Endothelial cell of umbilical vein (primary cell): Measurements from ENCODE around the gene MYLK. TPM values are rescaled to one million over a fixed set of nuclear protein-coding genes. Genes with fewer than 3 reads are reported as not detected.

ENCODE experiments used
- BruUV-seq: library from RNA; stranded (reverse); fragments of 400-500 nt; replicated peaks from 2 replicates; lab custom pipeline; 2021; lab: Mats Ljungman, UMichigan
- CTCF ChIA-PET: fragments of 300-600, 350-600 bp; sonication (Branson Sonifier 250); formaldehyde crosslinking; loops from one replicate; lab custom pipeline; 2021; ENCODE audit warnings: antibody characterized with exemption, inconsistent platforms; lab: Charles Lee
- POLR2A ChIA-PET: fragments of 300-600, 350-600 bp; sonication (Branson Sonifier 250); formaldehyde crosslinking; loops from one replicate; lab custom pipeline; 2021; ENCODE audit warnings: antibody characterized with exemption, inconsistent platforms; lab: Charles Lee
- DNase-seq: peaks from one replicate; pipeline ENCODE4 v3.0.0-alpha.2; 2011; ENCODE audit warnings: low read depth, low spot score
- FAIRE-seq: peaks from 2 replicates; lab custom pipeline; 2011; peaks lifted over from hg19 to GRCh38; lab: Jason Lieb, UNC
- H2AFZ ChIP-seq: 2 replicates; pipeline ENCODE4 v1.6.0; 2012; ENCODE audit warnings: low read depth, low read length, control low read depth, inconsistent platforms
- H3K27ac ChIP-seq: 2 replicates; pipeline ENCODE4 v1.5.1; 2011; ENCODE audit warnings: low read depth, mild to moderate bottlenecking, control low read depth, low read length, moderate library complexity; ENCODE audit not compliant: insufficient read depth
- H3K27me3 ChIP-seq, 2 experiments: 2 replicates each; pipeline versions ENCODE4 v1.6.0 to v1.6.1; 2011; ENCODE audit warnings: low read length in 2 of 2, mixed read lengths in 1 of 2; ENCODE audit not compliant: control insufficient read depth in 2 of 2, insufficient read depth in 2 of 2
- H3K36me3 ChIP-seq, 2 experiments: 2 replicates in 1 of 2; 3 replicates in 1 of 2; pipeline ENCODE4 v1.5.1; 2011; ENCODE audit warnings: low read length in 2 of 2, mild to moderate bottlenecking in 1 of 2, moderate library complexity in 1 of 2; ENCODE audit not compliant: control insufficient read depth in 2 of 2, insufficient read depth in 2 of 2; ENCODE audit errors: extremely low read depth in 1 of 2
- H3K4me1 ChIP-seq: 3 replicates; pipeline ENCODE4 v1.5.1; 2011; ENCODE audit warnings: mild to moderate bottlenecking, low read length; ENCODE audit not compliant: control insufficient read depth, insufficient read depth; ENCODE audit errors: extremely low read depth
- H3K4me2 ChIP-seq: 2 replicates; pipeline ENCODE4 v1.6.1; 2011; ENCODE audit warnings: low read length, control low read depth, mixed read lengths; ENCODE audit not compliant: insufficient read depth
- H3K4me3 ChIP-seq, 3 experiments: fragments of 200-600 bp in 1 of 3; sonication (generic), shearing (Covaris generic) in 1 of 3; replicated peaks in 1 of 3; 2 replicates each; pipeline ENCODE4 v1.5.1; 2011 to 2016; ENCODE audit warnings: control low read depth in 3 of 3, low read length in 3 of 3, mild to moderate bottlenecking in 2 of 3, inconsistent platforms in 1 of 3, low read depth in 1 of 3, moderate library complexity in 1 of 3; ENCODE audit not compliant: insufficient read depth in 1 of 3
- H3K79me2 ChIP-seq: 2 replicates; pipeline ENCODE4 v1.6.0; 2012; ENCODE audit warnings: low read length, inconsistent platforms; ENCODE audit not compliant: control insufficient read depth, insufficient read depth
- H3K9ac ChIP-seq: replicated peaks from 2 replicates; pipeline ENCODE3; 2011; ENCODE audit warnings: low read length, control low read depth; ENCODE audit not compliant: insufficient read depth; ENCODE audit errors: extremely low read depth
- H3K9me1 ChIP-seq: replicated peaks from 3 replicates; pipeline ENCODE4 v1.6.0; 2011; ENCODE audit warnings: mild to moderate bottlenecking, low read length; ENCODE audit not compliant: control insufficient read depth, insufficient read depth; ENCODE audit errors: extremely low read depth
- H3K9me3 ChIP-seq: replicated peaks from 2 replicates; pipeline ENCODE4 v1.5.1; 2012; ENCODE audit warnings: low read length, inconsistent platforms; ENCODE audit not compliant: control insufficient read depth, insufficient read depth
- H4K20me1 ChIP-seq: replicated peaks from 2 replicates; pipeline ENCODE3; 2011; ENCODE audit warnings: mild to moderate bottlenecking, low read length; ENCODE audit not compliant: control insufficient read depth, insufficient read depth; ENCODE audit errors: extremely low read depth
- EZH2 ChIP-seq: IDR thresholded peaks from 2 replicates; pipeline ENCODE4 v1.6.1; 2012; ENCODE audit warnings: borderline replicate concordance, low read depth, mild to moderate bottlenecking, moderate library complexity, low read length, inconsistent platforms; ENCODE audit not compliant: severe bottlenecking
- FOS ChIP-seq: IDR thresholded peaks from 2 replicates; pipeline ENCODE4 v1.6.1; 2011; ENCODE audit warnings: mild to moderate bottlenecking, low read length, moderate library complexity, borderline replicate concordance; ENCODE audit not compliant: insufficient read depth
- GATA2 ChIP-seq: IDR thresholded peaks from 2 replicates; pipeline ENCODE4 v1.7.0; 2011; ENCODE audit warnings: low read depth, mild to moderate bottlenecking, moderate library complexity, mixed read lengths, low read length; ENCODE audit not compliant: insufficient read length, insufficient read depth
- JUN ChIP-seq: IDR thresholded peaks from 2 replicates; pipeline ENCODE4 v1.6.1; 2011; ENCODE audit warnings: borderline replicate concordance, low read depth; ENCODE audit not compliant: insufficient read length, insufficient read depth
- MYC ChIP-seq: IDR thresholded peaks from one replicate; pipeline ENCODE4 v1.6.1; 2011; ENCODE audit warnings: mild to moderate bottlenecking, low read depth, low read length
- POLR2A ChIP-seq: IDR thresholded peaks from 2 replicates; pipeline ENCODE4 v1.6.1; 2012; ENCODE audit warnings: low read depth, mild to moderate bottlenecking, control low read depth, low read length
- POLR2AphosphoS5 ChIP-seq: IDR thresholded peaks from 2 replicates; pipeline ENCODE4 v1.6.1; 2012; ENCODE audit warnings: low read depth, mild to moderate bottlenecking, control low read depth, low read length, moderate library complexity; ENCODE audit not compliant: insufficient read depth
- dilution Hi-C: fragments of 300-500 bp; cut with MboI; formaldehyde crosslinking; loops from one replicate; pipeline ENCODE4 v1.15.0; 2019; ENCODE audit warnings: low sequenced_read_pairs; ENCODE audit not compliant: extremely low pct_ligation_motif_present
- intact Hi-C: fragments of 100-400 bp; cut with micrococcal nuclease; formaldehyde crosslinking; loops from one replicate; pipeline ENCODE4 v1.10.0; 2022
- polyA plus RNA-seq, 4 experiments: library from polyadenylated mRNA; depleted of rRNA in 3 of 4; stranded (reverse) in 3 of 4; unstranded in 1 of 4; fragments of >200 nt; gene quantifications; 2 replicates each; pipeline versions ENCODE4 v1.2.1 to v1.2.3, GENCODE V29; 2011 to 2012; ENCODE audit warnings: missing spikeins in 1 of 4
- total RNA-seq: library from RNA; stranded (reverse); gene quantifications from 2 replicates; pipeline ENCODE4 v1.2.3, GENCODE V29; 2021
- TF ChIP-seq, protein P1 (sequence below): IDR thresholded peaks from 2 replicates; pipeline ENCODE4 v1.6.1; 2011; ENCODE audit not compliant: insufficient read depth, insufficient read length
- TF ChIP-seq, protein P2 (sequence below), 2 donors: IDR thresholded peaks; 1 replicate in 1 of 2; 2 replicates in 1 of 2; pipeline ENCODE4 v1.5.1; 2011; ENCODE audit warnings: low read length in 2 of 2, mild to moderate bottlenecking in 2 of 2, moderate library complexity in 2 of 2, control low read depth in 1 of 2, inconsistent platforms in 1 of 2, low read depth in 1 of 2; ENCODE audit not compliant: insufficient read depth in 1 of 2; ENCODE audit errors: extremely low read depth in 1 of 2

Gene MYLK
- total and polyA plus RNA-seq, 2 donors (not counting 3 experiments of a cell fraction or from before 2014, with no cell fraction given): 10.0 to 22.2 TPM

DNA sequence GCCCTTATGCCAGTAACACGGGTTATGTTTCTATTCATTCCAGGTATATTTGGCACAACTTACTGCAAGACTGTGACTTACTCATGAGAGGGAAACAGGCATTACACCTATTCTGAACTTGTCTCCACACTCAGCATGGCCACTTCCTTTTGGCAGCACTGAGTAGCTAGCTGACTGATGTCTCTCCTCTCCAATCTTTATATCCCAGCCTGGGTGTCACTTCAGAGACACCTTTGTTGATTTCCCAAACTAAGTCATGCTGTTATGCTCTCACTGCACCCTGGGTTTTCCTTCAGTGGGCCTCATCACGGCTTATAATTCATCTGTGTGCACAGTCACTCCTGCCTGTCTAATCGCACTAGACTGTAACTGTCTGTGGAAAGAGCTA, 114.8 kb downstream of the MYLK start:
- no TSS peak for BruUV-seq
- no peak for TF ChIP-seq JUN
- no peak for TF ChIP-seq POLR2A
- TF ChIP-seq, protein P1, sequence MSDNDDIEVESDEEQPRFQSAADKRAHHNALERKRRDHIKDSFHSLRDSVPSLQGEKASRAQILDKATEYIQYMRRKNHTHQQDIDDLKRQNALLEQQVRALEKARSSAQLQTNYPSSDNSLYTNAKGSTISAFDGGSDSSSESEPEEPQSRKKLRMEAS: no peak
- no peak for TF ChIP-seq POLR2AphosphoS5
- no peak for TF ChIP-seq FOS
- TF ChIP-seq, protein P2, sequence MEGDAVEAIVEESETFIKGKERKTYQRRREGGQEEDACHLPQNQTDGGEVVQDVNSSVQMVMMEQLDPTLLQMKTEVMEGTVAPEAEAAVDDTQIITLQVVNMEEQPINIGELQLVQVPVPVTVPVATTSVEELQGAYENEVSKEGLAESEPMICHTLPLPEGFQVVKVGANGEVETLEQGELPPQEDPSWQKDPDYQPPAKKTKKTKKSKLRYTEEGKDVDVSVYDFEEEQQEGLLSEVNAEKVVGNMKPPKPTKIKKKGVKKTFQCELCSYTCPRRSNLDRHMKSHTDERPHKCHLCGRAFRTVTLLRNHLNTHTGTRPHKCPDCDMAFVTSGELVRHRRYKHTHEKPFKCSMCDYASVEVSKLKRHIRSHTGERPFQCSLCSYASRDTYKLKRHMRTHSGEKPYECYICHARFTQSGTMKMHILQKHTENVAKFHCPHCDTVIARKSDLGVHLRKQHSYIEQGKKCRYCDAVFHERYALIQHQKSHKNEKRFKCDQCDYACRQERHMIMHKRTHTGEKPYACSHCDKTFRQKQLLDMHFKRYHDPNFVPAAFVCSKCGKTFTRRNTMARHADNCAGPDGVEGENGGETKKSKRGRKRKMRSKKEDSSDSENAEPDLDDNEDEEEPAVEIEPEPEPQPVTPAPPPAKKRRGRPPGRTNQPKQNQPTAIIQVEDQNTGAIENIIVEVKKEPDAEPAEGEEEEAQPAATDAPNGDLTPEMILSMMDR (IDR thresholded peaks at IDR 0.05; ENCODE audit: extremely low read depth in 1 of 2, insufficient read depth in 1 of 2, low read depth in 1 of 2, low read length in 2 of 2): no peak
- TF ChIP-seq MYC: no peak
- no peak for TF ChIP-seq GATA2
- TF ChIP-seq EZH2: no peak
- no peak overlapping the region for H3K4me3 ChIP-seq
- no peaks in the 10 kb centered on the region for H3K36me3 ChIP-seq
- no peak overlapping the region for H3K4me2 ChIP-seq
- no peak overlapping the region for H2AFZ ChIP-seq
- DNase-seq (no peak), FAIRE-seq (no peak)
- H3K4me1 ChIP-seq: no peaks in the 10 kb centered on the region
- intact Hi-C loops: no loop called here
- H3K9ac ChIP-seq: no peak overlapping the region
- no peaks in the 10 kb centered on the region for H3K9me1 ChIP-seq
- no peak overlapping the region for H3K27ac ChIP-seq
- dilution Hi-C loops: no loop called here
- H4K20me1 ChIP-seq: no peaks in the 10 kb centered on the region
- POLR2A ChIA-PET: no interaction called here
- CTCF ChIA-PET: interaction anchor here (0.8 to 1.4 kb wide), 2 partner anchors 10 to 22 kb away, joined by 3 to 5 read pairs; no protein-coding TSS in a partner anchor
- no peaks in the 10 kb centered on the region for H3K79me2 ChIP-seq
- peaks cover 0 to 4% of the 10 kb centered on the region in 2 experiments for H3K27me3 ChIP-seq
- H3K9me3 ChIP-seq: no peaks in the 10 kb centered on the region
